Measurements from ENCODE around the gene SHISA5. TPM values are rescaled to one million over a fixed set of nuclear protein-coding genes. Genes with fewer than 3 reads are reported as not detected.

Gene SHISA5
- total RNA-seq, 3 donors from 2014 or later, result 59.9 to 88.8 (median 62.7) TPM

GRCh38 chr3:48440590-48440958 is 63.4 kb downstream of the SHISA5 start:
- Mint-ChIP-seq H3K36me3 (ENCODE audit: insufficient read depth) (peaks cover 22% of the 10 kb centered on the region), H3K27me3 (ENCODE audit: low read depth) (no peaks in the 10 kb centered on the region), H3K4me1 (ENCODE audit: low read depth) (peaks cover 27% of the 10 kb centered on the region), H3K4me3 (peak overlapping the region; percentile 94), H3K9me3 (no peaks in the 10 kb centered on the region)
- peak; percentile 3 to 8 for ATAC-seq
- no peak for DNase-seq

GRCh38 chr3:48439820-48440589 is 64.0 kb downstream of the SHISA5 start, which contains the start of the genes CCDC51 and TMA7:
Gene CCDC51, minus strand, starts transcription at chr3:48440119. Its CDS starts 4,991 bp downstream, at chr3:48435128.
Gene TMA7, plus strand, starts transcription at chr3:48440257. Its CDS starts 40 bp downstream, at chr3:48440297.
- Mint-ChIP-seq H3K27me3 (ENCODE audit: low read depth) (no peaks in the 10 kb centered on the region), H3K4me3 (peak within 1 kb of the TSS; percentile 94), H3K4me1 (ENCODE audit: low read depth) (peaks cover 25% of the 10 kb centered on the region), H3K9me3 (no peaks in the 10 kb centered on the region), H3K36me3 (ENCODE audit: insufficient read depth) (peaks cover 22% of the 10 kb centered on the region)
- peak; percentile 97 to 99 for ATAC-seq
- DNase-seq, result peak; percentile 97

- no peaks in the 10 kb centered on the region for H3K27me3 Mint-ChIP-seq (ENCODE audit: low read depth)
- no peak overlapping the region for H3K4me3 Mint-ChIP-seq
- no peak for ATAC-seq
- no peaks in the 10 kb centered on the region for H3K9me3 Mint-ChIP-seq
- peaks cover 19% of the 10 kb centered on the region for H3K36me3 Mint-ChIP-seq (ENCODE audit: insufficient read depth)
- H3K4me1 Mint-ChIP-seq (ENCODE audit: low read depth), result peaks cover 30% of the 10 kb centered on the region
- no peak for DNase-seq
Measured at GRCh38 chr3:48437812-48438211, 66.2 kb downstream of the SHISA5 start.

- ATAC-seq, result no peak
- Mint-ChIP-seq H3K36me3 (ENCODE audit: insufficient read depth) (peaks cover 16% of the 10 kb centered on the region), H3K4me3 (no peak overlapping the region), H3K9me3 (no peaks in the 10 kb centered on the region), H3K27me3 (ENCODE audit: low read depth) (no peaks in the 10 kb centered on the region), H3K4me1 (ENCODE audit: low read depth) (peaks cover 23% of the 10 kb centered on the region)
- DNase-seq, result no peak
Measured at GRCh38 chr3:48436855-48437254, 67.1 kb downstream of the SHISA5 start.

GRCh38 chr3:48436477-48436787 is 67.5 kb downstream of the SHISA5 start:
- Mint-ChIP-seq H3K4me3 (no peak overlapping the region), H3K27me3 (ENCODE audit: low read depth) (no peaks in the 10 kb centered on the region), H3K36me3 (ENCODE audit: insufficient read depth) (peaks cover 14% of the 10 kb centered on the region)

GRCh38 chr3:48435774-48436476 is 68.0 kb downstream of the SHISA5 start:
- Mint-ChIP-seq H3K27me3 (ENCODE audit: low read depth) (no peaks in the 10 kb centered on the region), H3K36me3 (ENCODE audit: insufficient read depth) (peaks cover 13% of the 10 kb centered on the region), H3K9me3 (no peaks in the 10 kb centered on the region), H3K4me1 (ENCODE audit: low read depth) (peaks cover 17% of the 10 kb centered on the region), H3K4me3 (no peak overlapping the region)
- ATAC-seq, result peak; percentile 38 to 39
- DNase-seq, result peak; percentile 82

More at GRCh38 chr3:48436477-48436787, 67.5 kb downstream of the SHISA5 start:
- no peaks in the 10 kb centered on the region for H3K9me3 Mint-ChIP-seq
- H3K4me1 Mint-ChIP-seq (ENCODE audit: low read depth), result peaks cover 19% of the 10 kb centered on the region
- ATAC-seq, result no peak
- DNase-seq, result no peak

GRCh38 chr3:48435223-48435595 is 68.8 kb downstream of the SHISA5 start:
- Mint-ChIP-seq H3K4me3 (no peak overlapping the region), H3K27me3 (ENCODE audit: low read depth) (no peaks in the 10 kb centered on the region), H3K36me3 (ENCODE audit: insufficient read depth) (peaks cover 9% of the 10 kb centered on the region), H3K9me3 (no peaks in the 10 kb centered on the region), H3K4me1 (ENCODE audit: low read depth) (peaks cover 20% of the 10 kb centered on the region)
- ATAC-seq, result no peak
- DNase-seq, result no peak

GRCh38 chr3:48434591-48435222 is 69.3 kb downstream of the SHISA5 start:
- H3K4me3 Mint-ChIP-seq, result no peak overlapping the region
- DNase-seq, result no peak
- no peak for ATAC-seq
- H3K9me3 Mint-ChIP-seq, result no peaks in the 10 kb centered on the region
- peaks cover 9% of the 10 kb centered on the region for H3K36me3 Mint-ChIP-seq (ENCODE audit: insufficient read depth)
- H3K27me3 Mint-ChIP-seq (ENCODE audit: low read depth), result no peaks in the 10 kb centered on the region
- peaks cover 21% of the 10 kb centered on the region for H3K4me1 Mint-ChIP-seq (ENCODE audit: low read depth)

- no peak overlapping the region for H3K4me3 Mint-ChIP-seq
- peaks cover 9% of the 10 kb centered on the region for H3K36me3 Mint-ChIP-seq (ENCODE audit: insufficient read depth)
- H3K4me1 Mint-ChIP-seq (ENCODE audit: low read depth), result peaks cover 15% of the 10 kb centered on the region
- no peaks in the 10 kb centered on the region for H3K9me3 Mint-ChIP-seq
- no peaks in the 10 kb centered on the region for H3K27me3 Mint-ChIP-seq (ENCODE audit: low read depth)
- DNase-seq (no peak), ATAC-seq (no peak)
Measured at GRCh38 chr3:48433472-48434118, 70.4 kb downstream of the SHISA5 start.

GRCh38 chr3:48432411-48433371 is 71.3 kb downstream of the SHISA5 start:
- no peaks in the 10 kb centered on the region for H3K9me3 Mint-ChIP-seq
- H3K36me3 Mint-ChIP-seq (ENCODE audit: insufficient read depth), result peaks cover 9% of the 10 kb centered on the region
- H3K27me3 Mint-ChIP-seq (ENCODE audit: low read depth), result peaks cover 6% of the 10 kb centered on the region
- DNase-seq (no peak), ATAC-seq (no peak)
- no peak overlapping the region for H3K4me3 Mint-ChIP-seq
- peaks cover 12% of the 10 kb centered on the region for H3K4me1 Mint-ChIP-seq (ENCODE audit: low read depth)

- no peak for DNase-seq
- H3K36me3 Mint-ChIP-seq (ENCODE audit: insufficient read depth), result peaks cover 9% of the 10 kb centered on the region
- ATAC-seq, result no peak
- H3K4me3 Mint-ChIP-seq, result peak overlapping the region; percentile 77
- H3K9me3 Mint-ChIP-seq, result no peaks in the 10 kb centered on the region
- H3K4me1 Mint-ChIP-seq (ENCODE audit: low read depth), result peaks cover 12% of the 10 kb centered on the region
- peaks cover 9% of the 10 kb centered on the region for H3K27me3 Mint-ChIP-seq (ENCODE audit: low read depth)
Measured at GRCh38 chr3:48431224-48432029, 72.5 kb downstream of the SHISA5 start.

GRCh38 chr3:48430708-48431101 is 73.3 kb downstream of the SHISA5 start:
- Mint-ChIP-seq H3K27me3 (ENCODE audit: low read depth) (peaks cover 9% of the 10 kb centered on the region), H3K4me1 (ENCODE audit: low read depth) (peaks cover 12% of the 10 kb centered on the region), H3K36me3 (ENCODE audit: insufficient read depth) (peaks cover 9% of the 10 kb centered on the region), H3K4me3 (peak overlapping the region; percentile 77), H3K9me3 (no peaks in the 10 kb centered on the region)
- DNase-seq (no peak), ATAC-seq (no peak)

Measured in activated T-cell treated with anti-CD3 and anti-CD28 coated beads, Interleukin-2, amount 50 U/mL, for 4 hours (primary cell).